NCI-H128 (cell line): ENCODE data around the gene MTHFD1L.
"Not testable (repeated sequence)": the region's sequence is repeated elsewhere in the genome, so short reads cannot be mapped to it uniquely, and the experiment has no call there.

Source experiments
- DNase-seq: peaks from one replicate; lab custom pipeline; 2025; ENCODE audit not compliant: unreplicated experiment; lab: John Stamatoyannopoulos, UW

MTHFD1L gene

DNA sequence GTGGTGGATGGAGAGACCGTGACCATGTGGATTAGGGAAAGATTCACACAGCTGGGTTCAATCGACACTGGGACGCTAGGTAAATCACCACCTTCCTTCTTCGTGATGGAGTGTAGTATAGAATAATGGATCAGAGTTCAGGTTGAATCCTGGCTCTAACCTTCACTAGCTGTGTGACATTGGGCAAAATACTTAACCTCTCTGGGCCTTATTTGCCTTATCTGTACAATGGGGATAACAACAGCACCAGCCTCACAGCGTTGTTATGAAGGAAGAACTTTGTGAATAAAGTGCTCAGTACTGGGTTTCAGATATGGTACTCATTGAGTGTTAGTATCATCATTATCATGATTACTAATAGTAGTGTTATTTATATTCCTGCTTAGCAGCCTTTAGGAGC, 248.1 kb downstream of the MTHFD1L start:
- DNase-seq, result no peak

DNA sequence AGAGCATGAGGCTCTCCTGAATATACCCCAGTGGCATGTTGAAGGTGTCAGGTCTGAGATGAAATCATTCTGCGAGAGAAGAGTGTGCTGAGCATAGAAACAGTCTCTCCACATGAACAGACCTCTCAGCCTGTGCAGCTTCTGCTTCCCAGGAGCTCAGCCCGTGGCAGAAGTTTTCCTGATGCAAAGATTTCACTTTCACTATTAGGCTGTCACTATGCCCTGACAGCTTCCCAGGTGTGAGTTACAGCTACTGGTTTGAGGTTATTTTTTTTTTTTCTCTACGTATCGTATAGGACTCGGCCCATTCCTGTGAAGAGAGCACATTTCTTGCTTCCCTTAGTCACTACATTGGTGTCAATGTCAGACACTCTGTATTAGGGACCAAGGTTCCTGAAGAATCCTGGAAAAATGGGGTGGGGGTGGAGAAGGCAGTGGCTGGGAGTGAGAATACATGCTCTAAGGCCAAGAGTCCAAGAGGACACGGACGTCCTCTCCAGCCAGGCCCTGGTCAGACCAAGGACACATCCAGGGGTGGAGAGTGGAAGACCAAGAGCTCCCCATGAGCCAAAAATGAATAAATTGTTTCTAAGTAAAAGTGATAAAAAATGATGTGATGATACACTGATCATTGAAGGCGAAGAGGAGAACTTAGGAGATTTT, 253.1 kb downstream of the MTHFD1L start:
- no peak for DNase-seq

DNA sequence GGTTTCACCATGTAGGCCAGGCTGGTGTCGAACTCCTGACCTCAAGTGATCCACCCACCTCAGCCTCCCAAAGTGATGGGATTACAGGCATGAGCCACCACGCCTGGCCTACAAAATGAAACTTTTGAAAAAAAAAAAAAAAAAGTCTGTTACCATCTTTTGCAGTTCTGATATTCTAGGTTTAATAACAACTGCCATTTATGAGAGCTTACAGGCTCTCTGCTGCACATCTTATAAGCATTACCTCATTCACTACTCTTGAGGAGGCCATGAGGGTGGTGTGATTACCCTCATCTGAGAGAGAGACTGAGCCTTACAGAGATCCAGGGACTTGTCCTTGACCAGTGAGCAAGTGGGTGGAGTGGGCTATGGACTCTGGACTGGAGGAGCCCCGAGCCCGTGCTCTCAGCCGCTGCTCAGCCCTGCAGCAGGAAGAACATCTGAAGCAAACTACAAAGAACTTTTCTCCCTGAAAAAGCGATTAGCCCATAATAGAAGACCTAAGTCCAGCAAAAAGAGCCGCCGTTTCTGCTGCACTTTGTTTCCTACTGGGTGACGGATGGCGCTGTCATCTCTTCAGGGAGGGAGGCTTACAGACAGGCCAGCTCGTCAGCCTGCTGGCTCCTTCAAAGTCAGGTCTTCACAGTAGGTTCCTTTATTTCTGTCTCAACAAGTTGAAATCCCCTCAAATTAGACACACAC, 254.5 kb downstream of the MTHFD1L start:
- no peak for DNase-seq

DNA sequence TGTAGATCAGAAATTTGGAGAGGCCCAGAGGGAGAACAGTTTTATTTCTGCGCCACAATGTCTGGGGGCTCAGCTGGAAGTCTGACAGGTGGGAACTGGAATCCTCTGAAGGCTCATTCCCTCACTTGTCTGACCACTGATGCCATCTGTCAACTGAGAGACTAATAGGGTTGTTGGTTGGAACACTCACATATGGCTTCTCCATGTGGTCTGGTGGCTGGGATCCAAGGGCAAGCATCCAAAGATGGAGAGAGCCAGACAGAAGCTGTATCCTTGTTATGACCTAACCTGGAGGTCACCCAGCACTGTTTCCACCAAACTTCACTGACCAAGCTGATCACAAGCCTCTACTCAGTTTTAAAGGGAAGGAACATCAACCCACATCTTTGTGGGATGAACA, 256.4 kb downstream of the MTHFD1L start:
- DNase-seq, result no peak

DNA sequence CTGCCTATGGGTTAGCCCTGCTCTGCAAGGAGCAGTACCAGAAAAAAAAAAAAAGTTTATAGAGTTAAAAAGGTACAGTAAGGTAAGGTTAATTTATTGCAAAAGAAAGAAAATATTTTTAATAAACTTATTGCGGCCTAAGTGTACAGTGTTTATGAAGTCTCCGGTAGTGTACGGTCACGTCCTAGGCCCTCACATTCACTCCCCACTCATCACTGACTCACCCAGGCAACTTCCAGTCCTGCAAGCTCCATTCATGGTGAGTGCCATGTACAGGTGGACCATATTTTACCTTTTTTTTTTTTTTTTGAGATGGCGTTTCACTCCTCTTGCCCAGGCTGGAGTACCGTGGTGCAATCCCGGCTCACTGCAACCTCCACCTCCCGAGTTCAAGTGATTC, 258.1 kb downstream of the MTHFD1L start:
- DNase-seq, result not testable (repeated sequence)

DNA sequence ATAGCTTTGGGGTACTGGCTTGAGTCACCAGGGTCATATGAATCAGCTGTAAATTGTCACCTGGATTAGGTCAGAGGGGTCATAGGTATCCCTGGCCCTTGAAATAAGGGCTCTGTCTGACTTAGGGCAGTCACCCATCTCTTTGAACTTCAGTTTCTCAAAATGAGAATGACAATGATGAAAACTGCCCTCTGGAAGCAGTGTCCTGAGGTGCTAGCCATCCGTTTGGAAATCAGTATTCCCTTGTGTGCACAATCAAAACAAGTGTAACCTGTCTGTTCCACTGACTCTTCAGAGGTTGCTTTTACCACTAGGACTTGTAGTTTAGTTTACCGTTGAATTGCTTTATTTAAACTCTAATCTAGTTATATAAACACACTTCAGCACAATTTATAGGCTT, 259.7 kb downstream of the MTHFD1L start:
- not testable (repeated sequence) for DNase-seq

DNA sequence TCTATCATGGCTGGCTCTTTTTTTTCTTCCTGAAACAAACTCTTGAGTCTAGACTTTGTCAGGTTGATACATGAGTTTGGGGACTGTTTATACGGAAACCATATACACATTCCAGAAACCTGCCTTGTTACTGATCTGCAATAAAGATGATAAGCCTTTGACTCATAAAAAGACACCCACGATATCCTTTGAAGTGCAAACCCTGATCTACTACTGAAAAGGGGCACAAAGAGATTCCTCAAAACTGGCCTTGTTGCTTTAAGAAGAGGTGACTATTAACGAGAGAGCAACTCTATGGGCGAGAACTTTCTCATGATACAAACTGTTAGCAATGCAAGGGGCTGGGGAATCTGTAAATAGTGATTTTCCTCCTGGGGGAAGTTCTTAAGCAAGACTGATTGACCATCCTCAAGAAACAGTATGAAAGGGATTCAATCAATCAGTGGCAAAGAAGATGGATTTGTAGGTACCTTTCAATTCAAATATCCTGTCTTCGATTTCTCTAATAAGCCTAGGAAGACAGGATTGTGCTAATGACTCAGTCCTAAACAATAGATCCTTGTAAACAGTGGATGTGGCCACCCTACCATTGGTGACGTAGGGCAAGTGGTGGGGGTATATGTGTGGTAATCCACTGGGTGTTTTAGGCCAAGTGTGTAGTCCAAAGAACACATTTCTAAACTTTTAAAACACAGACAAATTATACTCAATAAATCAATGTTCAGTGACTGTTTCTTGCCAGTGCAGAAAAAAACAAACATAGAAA, 260.3 kb downstream of the MTHFD1L start:
- DNase-seq, result not testable (repeated sequence)

DNA sequence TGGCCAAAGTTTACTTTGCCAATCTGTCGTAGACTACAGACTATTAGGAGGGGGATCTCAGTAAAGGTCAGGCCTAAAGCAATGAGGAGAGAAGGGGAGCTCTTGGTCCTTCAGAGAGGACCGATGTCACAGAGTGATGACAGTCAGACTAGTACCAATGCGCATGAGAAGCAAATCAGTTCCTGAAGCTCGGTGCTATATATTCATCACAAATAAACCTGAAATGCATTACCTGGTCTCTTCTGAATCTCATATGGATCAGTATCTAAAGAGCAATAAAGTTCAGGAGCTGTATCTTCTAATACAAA, 260.9 kb downstream of the MTHFD1L start:
- DNase-seq, result not testable (repeated sequence)

DNA sequence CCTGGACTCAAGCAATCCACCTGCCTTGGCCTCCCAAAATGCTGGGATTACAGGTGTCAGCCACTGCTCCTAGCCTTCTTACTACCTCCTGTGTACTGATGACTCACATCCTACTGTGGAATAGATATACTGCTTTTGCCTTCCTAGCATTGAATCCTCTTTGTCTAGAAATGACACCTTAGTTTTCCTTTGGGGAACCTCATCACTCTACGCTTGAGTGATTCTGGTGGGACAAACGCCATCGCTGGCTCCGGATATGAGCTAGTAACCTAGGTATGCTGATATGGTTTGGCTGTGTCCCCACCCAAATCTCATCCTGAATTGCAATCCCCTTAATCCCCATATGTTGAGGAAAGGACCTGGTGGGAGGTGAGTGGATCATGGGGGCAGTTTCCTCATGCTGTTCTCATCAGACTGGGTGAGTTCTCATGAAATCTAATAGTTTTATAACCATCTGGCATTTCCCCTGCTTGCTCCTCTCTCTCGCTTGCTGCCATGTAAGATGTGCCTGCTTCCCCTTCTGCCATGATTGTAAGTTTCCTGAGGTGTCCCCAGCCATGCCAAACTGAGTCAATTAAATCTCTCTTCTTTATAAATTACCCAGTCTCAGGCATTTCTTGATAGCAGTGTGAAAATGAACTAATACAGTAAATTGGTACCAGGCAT, 261.8 kb downstream of the MTHFD1L start:
- not testable (repeated sequence) for DNase-seq

DNA sequence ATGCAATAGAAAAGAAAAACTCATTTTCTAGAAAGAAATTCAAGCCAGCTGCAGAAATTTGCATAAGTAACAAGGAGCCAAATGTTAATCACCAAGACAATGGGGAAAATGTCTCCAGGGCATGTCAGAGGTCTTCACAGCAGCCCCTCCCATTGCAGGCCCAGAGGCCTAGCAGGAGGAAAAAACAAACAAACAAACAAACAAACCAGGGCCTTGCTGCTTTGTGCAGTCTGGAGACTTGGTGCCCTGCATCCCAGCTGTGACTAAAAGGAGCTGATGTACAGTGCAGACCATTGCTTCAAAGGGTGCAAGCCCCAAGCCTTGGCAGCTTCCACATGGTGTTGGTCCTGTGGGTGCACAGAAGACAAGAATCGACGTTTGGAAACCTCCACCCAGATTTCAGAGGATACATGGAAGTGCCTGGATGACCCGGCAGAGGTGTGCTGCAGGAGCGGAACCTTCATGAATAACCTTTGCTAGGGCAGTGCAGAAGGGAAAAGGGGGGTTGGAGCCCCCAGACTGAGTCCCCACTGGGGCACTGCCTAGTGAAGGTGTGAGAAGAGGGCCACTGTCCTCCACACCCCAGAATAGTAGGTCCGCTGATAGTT, 263.4 kb downstream of the MTHFD1L start:
- DNase-seq, result no peak

DNA sequence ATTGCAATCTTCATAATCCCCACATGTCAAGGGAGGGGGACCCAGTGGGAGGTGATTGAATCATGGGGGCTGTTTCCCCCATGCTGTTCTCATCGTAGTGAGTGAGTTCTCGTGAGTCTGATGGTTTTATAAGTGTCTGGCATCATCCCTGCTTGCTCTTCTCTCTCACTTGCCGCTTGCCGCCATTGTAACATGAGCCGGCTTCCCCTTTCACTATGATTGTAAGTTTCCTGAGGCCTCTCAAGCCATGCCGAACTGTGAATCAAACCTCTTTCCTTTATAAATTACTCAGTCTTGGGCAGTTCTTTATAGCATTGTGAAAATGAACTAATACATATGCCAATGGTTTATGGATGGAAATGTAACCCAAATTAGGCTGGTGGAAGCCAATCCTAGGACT, 264.8 kb downstream of the MTHFD1L start:
- no peak for DNase-seq

DNA sequence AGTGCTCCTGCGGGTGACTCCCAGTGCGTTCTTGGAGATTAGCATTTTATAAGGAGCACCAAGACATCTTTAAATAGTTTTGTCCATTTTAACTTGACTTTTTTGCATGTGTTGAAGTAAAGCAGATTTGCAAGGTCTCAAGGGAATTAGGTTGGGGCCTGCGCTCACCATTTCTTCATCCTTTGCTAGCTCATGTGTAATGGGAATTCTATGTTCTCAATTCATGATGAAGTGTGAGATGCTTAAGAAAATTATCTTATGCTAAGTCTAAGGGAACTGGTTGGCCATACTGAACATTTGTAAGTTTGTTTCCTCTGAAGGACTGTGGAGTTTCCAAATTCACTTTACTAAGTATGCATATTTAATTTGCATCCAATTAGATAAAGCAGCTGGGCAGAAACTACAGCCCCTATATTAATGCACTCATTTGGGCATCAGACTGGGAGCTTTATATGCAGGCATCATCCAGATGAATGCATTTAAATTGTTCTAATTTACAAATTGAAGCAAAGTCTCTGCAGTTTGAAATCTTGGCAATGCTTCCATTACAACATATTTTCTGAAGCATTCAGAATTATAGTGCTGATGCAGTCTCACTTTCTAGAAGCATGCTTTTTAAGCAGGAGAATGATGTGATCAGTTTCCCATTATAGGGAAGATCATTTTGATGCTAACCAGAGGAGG, 266.0 kb downstream of the MTHFD1L start:
- no peak for DNase-seq

DNA sequence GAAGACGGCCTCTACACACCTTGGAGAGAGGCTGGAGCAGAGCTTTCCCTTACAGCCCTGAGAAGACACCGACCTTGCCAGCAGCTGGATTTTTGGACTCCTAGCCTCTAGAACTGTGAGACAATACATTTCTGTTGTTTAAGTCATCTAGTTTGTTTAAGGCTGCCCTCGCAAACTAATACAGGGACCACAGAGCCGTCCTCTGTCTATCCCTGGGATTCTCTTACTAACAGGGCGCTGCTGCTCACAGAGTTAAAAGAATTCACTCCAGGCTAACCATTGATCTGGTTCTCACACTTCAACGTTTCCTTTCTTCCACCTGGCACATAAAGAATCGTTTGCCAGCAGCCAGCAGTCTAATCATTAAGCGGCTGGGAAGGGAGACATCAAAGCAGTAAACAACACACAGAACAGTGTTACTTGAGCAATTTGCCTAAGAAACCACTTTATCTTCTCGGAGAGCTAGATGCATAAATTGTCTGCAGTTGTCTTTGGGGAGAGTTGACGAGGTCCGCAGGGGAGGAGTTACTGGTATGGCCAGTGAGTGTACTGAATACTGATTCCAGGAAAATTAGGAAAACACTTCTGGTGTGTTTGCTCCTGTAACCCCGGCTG, 270.7 kb downstream of the MTHFD1L start:
- DNase-seq, result no peak

DNA sequence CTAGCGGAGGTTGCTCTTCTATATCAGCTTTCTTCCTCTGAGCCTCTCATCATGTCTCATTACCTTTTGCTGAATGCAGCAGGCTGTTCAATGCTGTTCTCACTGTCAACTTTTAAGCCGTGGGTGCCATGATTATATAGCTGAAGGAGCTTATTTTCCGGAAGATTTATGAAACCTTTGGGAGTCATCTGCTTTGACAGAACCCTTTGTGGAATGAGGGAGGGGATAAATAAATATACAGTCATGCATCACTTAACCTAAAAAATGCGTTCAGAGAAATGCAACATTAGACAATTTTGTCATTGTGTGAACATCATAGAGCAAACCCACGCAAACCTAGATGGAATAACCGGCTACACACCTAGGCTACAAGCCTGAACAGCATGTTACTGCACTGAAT, 272.0 kb downstream of the MTHFD1L start:
- no peak for DNase-seq

DNA sequence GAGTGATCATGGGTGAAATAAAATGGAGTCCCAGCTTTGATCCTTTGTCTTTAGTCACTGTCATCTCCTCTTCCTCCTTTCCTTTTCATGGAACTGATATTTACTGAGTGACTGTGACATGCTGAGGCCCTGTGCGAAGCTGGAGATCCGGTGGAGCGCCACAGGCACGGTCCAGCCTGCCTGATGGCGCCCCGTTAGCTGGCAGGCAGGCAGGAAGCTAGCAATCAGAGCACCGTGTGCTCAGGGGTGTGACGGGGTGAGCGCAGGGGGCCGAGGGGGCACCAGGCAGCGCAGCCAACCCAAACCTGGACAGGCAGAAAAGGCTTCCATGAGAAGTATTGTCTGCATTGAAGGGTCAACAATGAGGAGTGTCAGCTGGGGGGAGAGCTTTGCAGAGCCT, 274.0 kb downstream of the MTHFD1L start:
- DNase-seq, result no peak

DNA sequence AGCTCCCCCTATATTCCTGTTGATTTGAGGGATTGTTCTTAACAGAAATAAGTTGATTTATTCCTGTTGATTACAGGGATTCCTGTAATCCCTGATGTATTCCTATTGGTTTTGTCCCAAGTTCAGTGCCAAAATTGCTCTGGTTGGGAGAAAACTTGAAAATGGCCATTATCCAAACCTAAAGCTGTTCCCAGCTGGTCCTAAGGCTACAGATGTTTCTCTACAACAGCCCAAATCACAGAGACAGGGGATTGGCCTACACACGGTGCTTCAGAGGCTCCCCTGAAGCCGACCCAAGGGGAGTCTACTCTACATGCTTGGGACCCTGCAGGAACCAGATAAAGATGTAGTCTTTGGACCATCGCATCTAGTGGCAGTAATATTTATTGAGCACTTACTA, 275.3 kb downstream of the MTHFD1L start:
- no peak for DNase-seq

DNA sequence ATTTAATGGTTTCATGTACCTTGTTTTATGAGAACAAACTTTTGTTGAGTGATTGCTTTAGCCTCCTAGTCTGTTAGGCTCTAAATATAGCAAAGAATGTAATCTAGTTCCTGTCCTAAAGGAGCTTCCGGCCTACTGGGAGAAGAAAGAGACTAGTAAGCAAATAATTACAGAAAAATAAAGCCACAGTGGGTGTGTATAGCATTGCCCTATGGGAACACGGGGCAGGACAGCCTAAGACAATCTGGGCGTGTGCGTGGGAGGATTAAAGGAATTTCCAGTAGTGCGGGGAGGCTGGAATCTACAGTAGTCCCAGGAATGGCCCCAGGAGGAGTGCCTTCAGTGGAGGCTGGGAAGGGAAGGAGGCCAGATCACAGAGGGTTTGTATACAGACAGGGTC, 276.2 kb downstream of the MTHFD1L start:
- DNase-seq, result no peak

DNA sequence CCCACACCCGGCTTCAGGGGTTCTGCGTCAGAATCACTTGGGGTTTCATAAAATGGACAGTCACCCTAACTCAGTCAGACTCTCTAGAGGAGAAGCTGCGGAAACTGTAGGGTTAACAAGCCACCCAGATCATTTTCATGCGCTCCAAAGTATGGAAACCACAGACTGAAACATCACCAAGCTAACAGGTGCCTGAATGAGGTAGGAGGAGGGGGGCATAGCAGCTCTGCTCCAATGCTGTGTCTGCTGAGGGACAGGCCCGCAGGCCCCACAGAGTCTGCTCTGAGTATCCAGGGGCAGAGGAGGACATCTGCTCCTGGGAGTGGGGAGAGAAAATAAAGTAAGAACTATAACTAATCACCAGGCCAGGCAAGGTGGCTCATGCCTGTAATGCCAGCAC, 277.2 kb downstream of the MTHFD1L start:
- no peak for DNase-seq

DNA sequence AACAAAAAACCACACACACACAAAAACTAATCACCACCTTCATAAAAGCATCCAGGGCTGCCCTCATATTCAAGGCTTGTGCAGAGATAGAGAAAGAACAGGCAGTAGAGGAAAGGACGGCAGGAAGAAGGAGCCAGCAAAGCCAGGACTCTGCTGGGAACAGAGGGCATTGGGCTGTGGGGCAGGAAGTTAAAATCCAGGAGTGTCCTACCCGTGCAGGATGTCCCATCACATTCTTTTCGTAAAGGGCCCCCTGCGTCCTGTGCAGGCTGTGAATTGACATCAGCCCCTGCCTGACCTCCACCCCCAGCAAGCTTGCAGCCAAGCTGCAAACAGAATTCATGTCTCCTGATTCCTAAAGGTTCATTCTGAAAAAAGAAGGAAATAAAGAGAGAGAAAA, 277.8 kb downstream of the MTHFD1L start:
- DNase-seq, result no peak

DNA sequence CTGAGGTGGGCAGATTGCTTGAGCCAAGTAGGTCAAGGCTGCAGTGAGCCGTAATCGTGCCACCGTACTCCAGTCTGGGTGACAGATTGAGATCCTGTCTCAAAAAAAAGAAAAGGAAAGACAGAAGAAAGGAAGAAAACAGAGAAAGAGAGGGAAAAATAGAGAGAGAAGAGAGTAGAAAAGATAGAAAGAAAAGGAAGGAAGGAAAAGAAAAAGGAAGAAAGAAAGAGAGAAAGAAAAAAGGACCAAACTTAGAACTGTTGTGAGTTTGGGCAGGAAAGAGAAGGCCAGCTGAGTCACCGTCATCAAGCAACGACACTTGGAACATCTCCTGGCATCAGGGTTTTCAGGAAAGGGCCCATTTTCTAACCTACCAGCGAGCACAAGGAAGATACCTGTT, 278.3 kb downstream of the MTHFD1L start:
- no peak for DNase-seq
